ENCODE data around the gene TM9SF2.
"Not testable (repeated sequence)": the region's sequence is repeated elsewhere in the genome, so short reads cannot be mapped to it uniquely, and the experiment has no call there.

TM9SF2 gene, protein sequence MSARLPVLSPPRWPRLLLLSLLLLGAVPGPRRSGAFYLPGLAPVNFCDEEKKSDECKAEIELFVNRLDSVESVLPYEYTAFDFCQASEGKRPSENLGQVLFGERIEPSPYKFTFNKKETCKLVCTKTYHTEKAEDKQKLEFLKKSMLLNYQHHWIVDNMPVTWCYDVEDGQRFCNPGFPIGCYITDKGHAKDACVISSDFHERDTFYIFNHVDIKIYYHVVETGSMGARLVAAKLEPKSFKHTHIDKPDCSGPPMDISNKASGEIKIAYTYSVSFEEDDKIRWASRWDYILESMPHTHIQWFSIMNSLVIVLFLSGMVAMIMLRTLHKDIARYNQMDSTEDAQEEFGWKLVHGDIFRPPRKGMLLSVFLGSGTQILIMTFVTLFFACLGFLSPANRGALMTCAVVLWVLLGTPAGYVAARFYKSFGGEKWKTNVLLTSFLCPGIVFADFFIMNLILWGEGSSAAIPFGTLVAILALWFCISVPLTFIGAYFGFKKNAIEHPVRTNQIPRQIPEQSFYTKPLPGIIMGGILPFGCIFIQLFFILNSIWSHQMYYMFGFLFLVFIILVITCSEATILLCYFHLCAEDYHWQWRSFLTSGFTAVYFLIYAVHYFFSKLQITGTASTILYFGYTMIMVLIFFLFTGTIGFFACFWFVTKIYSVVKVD

DNA sequence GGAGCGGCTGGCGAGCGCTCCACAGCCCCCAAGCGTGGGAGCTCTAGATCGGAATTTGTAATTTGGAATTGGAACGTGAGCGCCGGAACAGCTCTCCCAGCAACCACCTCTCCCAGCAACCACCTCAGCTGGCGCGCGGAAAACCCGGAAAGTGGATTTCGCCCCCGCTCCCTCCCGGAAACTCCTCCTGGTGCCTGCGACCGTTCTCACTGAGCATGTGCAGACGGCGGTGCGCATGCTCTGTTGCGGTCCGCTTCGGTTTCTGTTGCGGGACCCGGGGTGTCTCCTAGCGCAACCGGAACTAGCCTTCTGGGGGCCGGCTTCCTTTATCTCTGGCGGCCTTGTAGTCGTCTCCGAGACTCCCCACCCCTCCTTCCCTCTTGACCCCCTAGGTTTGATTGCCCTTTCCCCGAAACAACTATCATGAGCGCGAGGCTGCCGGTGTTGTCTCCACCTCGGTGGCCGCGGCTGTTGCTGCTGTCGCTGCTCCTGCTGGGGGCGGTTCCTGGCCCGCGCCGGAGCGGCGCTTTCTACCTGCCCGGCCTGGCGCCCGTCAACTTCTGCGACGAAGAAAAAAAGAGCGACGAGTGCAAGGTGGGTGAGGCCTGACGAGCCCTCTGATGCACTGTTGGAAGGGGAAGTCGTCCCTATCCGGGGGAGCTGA is at the start of gene TM9SF2:
Gene TM9SF2, plus strand, starts transcription at position 289 of the 664 bp plus-strand sequence. Its CDS starts 135 bp downstream, at position 424.
- DNase-seq: peak; percentile 95

DNA sequence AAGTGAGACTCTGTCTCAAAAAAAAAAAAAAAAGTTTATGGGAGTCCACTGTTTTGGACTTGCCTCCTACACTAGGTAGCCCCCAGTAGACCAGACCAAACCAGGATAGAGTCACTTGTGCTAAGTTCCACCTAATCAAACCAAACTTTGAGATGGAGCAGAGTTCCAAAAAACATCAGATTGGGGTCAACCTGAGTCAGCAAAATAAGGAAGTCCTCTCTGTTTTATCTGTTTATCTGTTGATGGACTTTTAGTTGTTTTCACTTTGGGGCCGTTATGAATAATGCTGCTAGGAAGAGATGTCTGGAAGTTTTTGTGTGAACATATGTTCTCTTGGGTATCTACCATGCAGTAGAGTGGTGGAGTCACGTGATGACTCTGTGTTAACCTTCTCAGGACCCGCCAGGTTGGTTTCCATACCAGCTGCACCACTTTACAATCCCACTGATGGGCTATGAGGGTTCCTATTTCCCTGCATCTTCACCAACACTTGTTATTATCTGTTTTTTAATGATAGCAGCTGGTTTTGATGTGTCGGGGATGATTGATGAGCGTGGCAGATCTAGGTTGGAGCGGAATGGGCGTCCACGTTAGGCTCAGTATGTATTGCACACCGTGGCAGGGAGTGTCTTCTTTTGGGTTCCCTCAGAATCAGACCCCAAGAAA is 46.6 kb upstream of the TM9SF2 start:
- DNase-seq: no peak

DNA sequence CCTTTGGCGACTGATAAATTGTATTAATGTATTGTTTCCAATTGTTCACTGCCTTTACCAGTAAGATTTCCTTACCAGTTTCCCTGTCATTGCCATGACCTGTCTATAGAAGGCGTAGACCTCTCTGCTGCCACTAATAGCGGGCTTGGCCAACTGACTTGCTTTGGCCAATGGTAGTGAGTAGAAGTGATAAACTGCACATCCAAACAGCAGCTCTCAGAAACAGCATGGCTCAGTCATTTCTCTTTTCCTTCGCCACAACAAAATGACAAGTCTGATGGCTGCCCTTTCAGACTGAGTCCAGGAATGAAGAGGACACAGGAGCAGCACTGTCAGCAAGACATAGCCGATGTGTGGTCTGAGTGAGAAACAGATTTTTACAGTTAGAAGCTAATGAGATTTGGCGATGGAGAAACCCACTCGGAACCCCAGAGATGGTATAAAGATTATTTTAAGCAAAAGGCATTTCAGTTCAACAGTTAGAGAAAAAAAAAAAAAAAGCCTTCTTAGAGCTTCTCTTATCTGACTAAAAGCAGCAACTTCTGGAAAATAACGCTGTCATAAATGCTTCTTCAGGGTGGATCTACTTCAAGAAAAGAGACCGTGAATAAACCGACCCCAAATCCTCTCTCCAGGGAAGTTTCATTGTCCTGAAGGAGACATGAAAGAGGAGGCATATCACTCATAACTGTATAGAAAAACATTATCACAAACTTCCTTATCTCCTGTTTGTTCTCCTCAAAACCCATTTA is 42.0 kb upstream of the TM9SF2 start:
- DNase-seq: no peak

DNA sequence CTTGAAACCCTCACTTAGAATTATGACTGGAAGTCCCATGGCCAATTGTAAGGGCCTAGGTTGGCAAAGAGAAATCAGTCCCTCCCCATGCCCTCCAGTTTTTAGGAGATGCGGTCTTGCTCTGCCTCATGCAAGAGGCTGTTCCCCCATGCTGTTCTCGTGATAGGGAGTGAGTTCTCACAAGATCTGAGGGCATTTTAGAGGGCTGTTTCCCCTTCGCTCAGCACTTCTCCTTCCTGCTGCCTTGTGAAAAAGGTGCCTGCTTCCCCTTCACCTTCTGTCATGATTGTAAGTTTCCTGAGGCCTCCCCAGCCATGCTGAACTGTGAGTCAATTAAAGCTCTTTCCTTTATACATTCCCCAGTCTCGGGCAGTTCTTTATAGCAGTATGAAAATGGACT is 40.5 kb upstream of the TM9SF2 start:
- DNase-seq: not testable (repeated sequence)

DNA sequence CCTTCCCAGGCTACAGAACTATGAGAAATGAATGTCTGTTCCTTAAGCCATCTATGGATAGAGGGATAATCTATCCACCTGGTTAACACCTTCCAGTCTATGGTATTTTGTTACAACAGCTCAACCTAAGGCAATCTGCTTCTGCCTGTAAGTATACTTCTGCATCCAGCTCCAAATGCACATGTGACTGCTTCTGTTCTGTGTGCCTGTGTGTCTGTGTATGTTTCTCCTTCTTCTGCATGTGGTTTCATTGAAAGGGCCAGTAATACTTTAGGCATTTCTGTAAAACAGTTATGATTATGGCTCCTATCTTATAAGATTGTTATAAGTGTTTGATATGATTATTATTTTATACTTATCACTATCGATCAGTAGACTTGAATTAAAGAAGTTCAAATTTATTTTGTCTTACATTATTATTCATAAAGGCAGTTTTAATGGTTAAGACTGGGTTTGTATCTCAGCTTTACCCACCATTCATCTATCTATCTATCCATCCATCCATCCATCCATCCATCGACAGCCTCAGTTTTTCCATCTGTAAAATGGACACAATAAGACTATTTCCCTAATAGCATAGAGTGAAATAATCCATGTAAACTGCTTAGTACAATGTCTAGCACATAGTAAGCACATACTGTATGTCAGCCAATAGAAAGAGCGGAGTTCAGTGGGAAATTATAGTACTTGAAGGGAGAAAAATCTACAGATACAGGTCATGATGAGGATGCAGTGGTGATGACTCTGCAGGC is 37.5 kb upstream of the TM9SF2 start:
- no peak for DNase-seq

DNA sequence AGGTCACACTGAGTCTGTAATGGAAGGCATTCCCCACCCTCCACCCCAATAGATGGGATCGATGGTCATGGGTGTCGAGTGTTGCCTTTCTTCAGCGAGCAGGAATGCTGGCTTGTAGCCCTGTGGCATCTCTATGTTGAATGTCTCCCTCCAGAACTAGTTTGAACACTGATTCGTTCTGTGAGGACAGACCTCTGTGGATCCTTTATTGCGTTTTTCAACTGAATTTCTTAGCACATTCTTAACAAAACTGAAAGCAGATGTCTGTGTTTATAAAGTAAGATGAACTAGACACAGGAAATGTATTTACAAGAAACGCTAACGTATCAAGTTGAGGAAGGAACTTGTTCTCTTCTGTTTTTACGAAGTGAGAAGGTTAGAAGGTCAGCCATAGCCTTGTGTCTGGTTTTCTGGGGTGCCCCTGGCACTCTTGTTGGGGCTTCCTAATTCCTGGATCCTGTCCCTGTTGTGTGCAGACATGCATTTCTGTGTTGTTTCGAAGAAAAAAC is 36.8 kb upstream of the TM9SF2 start:
- DNase-seq: no peak

DNA sequence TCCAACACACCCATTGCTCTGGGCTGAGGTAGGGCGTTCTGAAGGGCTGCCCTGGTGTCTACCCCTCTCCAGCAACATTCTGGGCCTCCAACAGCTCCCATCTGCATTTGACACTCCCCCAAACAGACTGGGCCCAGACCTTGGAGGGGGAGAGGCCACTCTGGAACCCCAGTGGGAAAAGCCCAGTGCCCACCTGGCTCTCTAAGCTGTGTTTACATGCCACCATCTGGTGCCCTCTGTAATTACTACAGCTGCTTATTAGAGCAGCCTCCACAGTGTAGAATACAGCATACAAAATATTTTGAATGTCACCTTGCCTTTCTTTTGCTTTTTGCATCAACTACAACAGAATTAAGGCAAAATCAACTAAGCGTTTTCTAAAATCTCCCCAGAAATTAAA is 35.8 kb upstream of the TM9SF2 start:
- no peak for DNase-seq

DNA sequence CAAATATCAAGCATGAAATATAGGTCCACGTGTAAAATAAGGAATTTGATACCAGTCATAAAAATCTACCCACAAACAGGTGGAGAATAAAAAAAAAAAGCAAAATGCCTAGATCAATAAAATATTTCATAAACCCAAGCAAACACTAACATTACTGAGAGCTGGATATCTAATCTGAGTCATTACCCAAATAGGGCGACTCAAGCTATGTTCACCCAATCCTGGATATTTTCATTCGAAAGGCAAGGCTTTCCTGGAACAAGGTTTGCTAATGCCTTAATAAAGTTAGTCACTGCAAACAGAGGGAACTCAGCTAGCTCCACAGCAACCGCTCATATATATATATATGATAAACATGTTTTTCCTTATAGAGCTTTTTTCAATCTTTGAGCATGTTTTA is 33.5 kb upstream of the TM9SF2 start:
- no peak for DNase-seq

DNA sequence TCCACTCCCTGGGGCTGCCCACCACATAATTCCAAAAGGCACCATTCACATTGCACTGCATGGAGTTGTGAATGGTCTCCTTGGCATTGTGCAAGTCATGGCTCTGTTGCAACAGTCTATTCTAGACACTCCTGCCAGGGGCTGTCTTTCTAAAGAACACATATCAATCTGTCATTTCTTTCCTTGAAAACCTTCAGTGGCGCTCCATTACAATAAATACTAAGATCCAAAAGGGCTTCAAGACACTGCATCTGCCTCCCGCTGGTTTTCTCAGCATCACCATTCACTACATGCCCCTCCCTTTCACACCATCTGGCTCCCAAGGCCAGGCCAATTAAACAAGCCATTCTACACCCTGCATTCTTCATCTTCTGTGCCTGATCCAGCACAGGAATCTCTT is 32.2 kb upstream of the TM9SF2 start:
- no peak for DNase-seq

DNA sequence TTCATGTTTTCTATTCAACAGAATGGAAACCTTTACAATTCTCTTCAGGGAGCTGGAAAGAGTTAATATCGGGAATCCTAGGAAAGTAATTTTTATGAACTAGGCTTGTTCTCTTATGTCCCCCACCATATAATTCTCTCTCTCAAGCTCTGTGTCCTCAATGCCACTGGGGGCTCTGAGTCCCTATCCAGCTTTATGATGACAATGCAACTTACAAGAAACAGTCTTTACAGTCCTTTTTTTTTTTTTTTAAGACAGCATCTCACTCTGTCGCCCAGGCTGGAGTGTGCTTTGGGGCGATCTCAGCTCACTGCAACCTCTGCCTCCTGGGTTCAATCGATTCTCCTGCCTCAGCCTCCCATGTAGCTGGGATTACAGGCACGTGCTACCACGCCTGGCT is 31.2 kb upstream of the TM9SF2 start:
- no peak for DNase-seq

DNA sequence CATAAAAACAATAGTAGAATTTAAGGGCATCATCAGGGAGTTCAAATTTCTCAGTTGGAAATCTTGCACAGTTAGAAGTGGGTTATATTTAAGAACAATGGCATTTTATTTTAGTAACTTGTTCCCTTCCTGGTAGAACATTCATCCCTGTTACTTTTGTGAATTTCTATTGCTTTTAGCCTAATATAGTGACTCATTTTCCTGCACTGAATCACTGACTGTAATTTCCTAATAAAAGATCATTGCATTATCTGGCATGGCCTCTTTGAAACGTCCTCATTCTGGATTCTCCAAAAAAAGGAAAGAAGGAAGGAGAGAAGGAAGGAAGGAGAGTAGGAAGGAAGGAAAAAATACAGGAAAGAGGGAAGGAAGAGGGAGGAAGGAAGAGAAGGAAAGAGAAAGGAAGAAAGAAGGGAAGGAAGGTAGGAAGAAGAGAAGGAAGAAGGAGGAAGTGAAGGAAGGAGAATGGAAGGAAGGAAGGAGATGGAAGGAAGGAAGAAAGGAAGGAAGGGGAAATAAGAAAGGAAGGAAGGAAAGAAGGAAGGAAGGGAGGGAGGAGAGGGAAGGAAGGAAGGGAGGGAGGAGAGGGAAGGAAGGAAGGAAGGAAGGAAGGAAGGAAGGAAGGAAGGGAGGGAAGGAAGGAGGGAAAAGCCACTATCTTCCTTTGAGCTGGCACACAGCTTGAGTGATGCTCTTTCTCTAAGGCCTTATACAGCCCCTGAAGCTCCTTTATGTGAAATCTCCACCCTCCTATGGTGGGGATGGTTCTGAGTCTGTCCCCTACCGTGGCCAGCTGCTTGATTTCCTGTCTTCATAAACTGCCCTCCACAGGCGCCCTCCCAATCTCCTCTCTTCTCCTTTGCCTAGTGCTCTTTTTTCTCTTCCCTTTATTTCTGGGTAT is 29.8 kb upstream of the TM9SF2 start:
- no peak for DNase-seq

DNA sequence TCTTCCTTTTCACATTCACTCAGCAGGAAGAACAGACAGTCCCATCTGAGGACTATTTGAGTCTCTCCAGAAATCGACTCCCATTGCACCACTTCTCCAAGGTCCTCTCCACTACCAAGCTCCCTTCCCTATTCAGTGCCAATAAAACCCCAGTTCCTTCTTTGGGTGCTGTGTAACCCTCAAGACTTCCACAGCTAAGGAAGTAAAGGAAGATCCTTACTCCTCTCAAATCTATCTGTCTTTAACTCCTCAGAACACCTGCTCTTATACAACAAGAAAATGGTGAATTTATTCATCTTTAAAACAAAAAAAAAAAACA is 29.2 kb upstream of the TM9SF2 start:
- no peak for DNase-seq

DNA sequence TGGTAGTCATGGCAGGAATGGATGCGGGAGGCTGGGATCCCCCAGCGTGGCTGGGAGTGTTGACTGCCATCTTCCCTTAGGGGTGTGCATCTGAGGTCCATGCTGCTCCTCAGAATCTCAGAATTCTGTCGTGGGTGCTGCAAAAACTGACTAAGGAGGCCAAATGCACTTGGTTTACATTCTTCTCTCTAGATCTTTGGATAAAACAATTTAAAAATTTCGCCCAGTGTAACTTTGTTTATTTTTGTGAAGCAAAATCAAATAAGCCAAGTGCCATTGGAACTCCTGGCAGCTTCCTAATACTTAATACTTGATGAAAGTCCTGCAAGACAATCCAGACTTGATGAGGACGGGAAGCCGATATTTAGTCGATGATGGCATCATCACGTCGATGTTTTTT is 27.8 kb upstream of the TM9SF2 start:
- DNase-seq: no peak

DNA sequence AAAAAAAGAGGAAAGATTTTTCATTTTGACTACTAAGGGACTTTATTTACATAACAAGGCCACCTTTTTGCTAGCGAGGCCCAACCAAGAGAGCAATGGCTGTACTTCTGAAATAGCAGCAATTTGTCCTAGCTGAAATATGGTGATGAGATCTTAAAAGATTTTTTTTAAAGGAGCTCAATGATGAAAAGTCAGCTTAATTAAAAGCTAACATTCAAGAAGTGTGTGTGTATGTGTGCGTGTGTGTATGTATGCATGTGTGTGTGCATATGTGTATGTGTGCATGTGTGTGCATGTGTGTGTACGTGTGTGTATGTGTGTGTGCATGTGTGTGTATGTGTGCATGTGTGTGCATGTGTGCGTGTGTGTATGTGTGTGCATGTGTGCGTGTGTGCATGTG is 24.6 kb upstream of the TM9SF2 start:
- no peak for DNase-seq

DNA sequence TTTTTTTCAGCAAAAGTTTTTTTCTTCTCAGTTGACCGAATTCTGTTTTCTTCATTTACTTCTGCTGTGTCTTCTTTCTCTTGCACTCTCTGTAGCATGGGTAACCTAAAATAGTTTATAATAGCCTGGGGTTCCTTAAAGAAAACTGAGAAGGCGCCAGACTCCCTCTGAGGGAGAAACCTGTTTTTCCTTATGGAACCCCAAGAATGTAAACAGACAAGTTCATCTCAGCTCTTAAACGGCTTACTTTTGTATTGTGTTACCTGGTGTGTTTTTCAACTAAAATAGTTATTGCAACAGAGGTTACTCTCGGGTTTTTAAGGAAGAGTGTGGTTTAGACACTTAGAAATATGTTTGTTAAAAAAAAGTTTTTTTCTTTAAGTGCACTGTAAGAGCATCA is 23.8 kb upstream of the TM9SF2 start:
- no peak for DNase-seq

DNA sequence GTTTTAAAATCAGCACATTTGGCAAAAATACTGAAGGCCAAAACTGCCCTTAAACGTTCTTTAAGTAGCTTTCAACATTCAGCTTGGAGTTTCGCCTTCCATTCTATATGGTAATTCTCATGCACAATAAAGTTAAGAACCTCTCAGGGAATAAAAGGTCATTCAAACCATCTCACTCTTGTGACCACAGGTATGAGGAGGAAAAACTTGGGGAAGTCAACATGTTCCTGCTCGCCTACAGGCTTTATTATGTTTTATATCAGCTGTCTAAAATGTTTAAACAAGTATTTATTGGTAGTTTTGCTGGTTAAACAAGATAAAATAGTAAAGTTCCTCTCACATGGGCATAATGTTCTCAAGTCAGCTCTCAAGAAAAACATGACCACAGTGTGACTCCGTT is 19.9 kb upstream of the TM9SF2 start:
- no peak for DNase-seq

DNA sequence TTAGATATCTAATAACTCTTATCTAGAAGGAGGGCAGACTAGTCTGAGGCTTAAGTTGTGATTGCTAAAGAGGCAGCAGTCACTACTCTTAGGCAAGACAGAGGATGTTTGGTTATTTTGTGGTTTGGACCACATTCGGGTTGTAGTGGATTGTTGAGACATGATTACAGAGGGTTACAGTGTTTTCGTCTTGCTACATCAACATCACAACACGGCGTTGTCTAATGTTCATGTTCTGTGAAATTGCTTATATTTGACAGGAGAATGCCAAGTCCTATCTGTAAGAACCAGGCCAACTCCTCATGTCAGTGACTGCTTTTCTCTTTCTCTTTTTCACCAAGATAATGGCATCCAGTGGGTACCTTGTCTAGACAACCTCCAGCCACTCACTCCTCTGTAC is 16.8 kb upstream of the TM9SF2 start:
- peak; percentile 93 for DNase-seq

DNA sequence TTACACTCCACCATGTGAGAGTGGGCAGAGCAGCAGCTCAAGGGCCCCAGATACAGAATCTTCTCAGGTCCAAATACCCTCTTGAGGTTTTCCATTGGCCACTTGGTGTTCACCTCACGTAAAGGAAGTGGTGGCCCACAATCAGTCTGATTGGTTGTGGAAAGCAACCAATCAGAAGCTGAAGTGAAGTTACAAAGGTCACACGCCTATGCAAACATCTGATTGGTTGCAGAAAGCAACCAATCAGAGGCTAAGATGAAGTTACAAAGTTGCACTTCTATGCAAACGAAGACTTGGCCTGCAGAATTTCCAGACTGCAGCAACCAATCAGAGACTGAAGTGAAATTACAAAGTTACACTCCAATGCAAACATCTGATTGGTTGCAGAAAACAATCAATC is 14.3 kb upstream of the TM9SF2 start:
- no peak for DNase-seq

DNA sequence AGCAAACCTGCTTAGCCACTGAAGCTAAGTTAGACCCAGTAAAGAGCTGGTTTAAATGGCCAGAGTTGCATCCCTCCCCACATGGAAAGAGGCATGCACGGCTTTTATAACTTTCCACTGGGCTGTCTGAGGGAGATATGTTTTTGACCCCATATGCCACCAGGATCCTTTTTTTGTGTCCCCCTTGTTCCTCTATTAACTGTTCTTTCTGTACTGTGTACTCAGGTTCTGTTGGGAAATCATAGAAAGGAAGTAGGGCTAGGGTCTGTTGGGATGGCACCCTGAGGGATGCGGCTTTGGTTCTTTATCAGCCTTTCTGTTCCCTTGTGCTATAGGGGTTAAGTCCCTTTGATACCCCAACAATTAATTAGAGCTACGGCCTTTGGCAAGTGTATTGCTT is 12.2 kb upstream of the TM9SF2 start:
- DNase-seq: no peak

DNA sequence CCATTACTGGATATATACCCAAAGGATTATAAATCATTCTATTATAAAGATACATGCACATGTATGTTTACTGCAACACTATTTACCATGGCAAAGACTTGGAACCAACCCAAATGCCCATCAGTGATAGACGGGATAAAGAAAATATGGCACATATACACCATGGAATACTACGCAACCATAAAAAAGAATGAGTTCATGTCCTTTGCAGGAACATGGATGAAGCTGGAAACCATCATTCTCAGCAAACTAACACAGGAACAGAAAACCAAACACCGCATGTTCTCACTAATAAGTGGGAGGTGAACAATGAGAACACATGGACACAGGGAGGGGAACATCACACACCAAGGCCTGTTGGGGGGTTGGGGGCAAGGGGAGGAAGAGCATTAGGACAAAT is 9.5 kb upstream of the TM9SF2 start:
- DNase-seq: not testable (repeated sequence)

Data from GF-D8 (cell line).